B cell (primary cell): ENCODE results near the gene FAM120AOS. TPM values are rescaled to one million over a fixed set of nuclear protein-coding genes. Genes with fewer than 3 reads are reported as not detected.

ENCODE experiments used
- ATAC-seq: fragments of 200-7000 bp; cut with Tn5 transposase; one replicate; pipeline ENCODE4 v1.10.0; 2021; ENCODE audit warnings: low read depth, mild to moderate bottlenecking, moderate number of reproducible peaks, moderate library complexity
- CTCF ChIA-PET: fragments of 350-600 bp; sonication (Branson Sonifier 250); formaldehyde crosslinking; loops from one replicate; lab custom pipeline; 2021; ENCODE audit warnings: antibody characterized with exemption, inconsistent platforms; lab: Charles Lee
- POLR2A ChIA-PET: fragments of 350-600 bp; sonication (Branson Sonifier 250); formaldehyde crosslinking; loops from one replicate; lab custom pipeline; 2021; ENCODE audit warnings: antibody characterized with exemption; lab: Charles Lee
- DNase-seq: peaks from one replicate; pipeline ENCODE4 v3.0.0; 2013
- H2AFZ ChIP-seq: 2 replicates; pipeline ENCODE4 v1.6.1; 2012; ENCODE audit warnings: mild to moderate bottlenecking, low read depth, low read length; ENCODE audit not compliant: insufficient read depth, poor library complexity, severe bottlenecking
- H3K27ac ChIP-seq, 2 donors: 1 replicate in 1 of 2; 2 replicates in 1 of 2; pipeline ENCODE4 v1.5.1; 2012 to 2013; ENCODE audit warnings: low read length in 2 of 2, mild to moderate bottlenecking in 2 of 2, moderate library complexity in 1 of 2
- H3K27me3 ChIP-seq, 4 experiments: fragments of 200-600 bp in 1 of 4; sonication (generic) in 1 of 4; replicated peaks in 1 of 4; 1 replicate in 2 of 4; 2 replicates in 2 of 4; pipeline versions ENCODE4 v1.6.1 to v1.7.0; 2013 to 2016; ENCODE audit warnings: low read length in 3 of 4, mild to moderate bottlenecking in 2 of 4, mixed read lengths in 1 of 4, moderate library complexity in 1 of 4; ENCODE audit not compliant: insufficient read depth in 4 of 4, control insufficient read depth in 3 of 4; ENCODE audit errors: control extremely low read depth in 1 of 4
- H3K36me3 ChIP-seq, 2 experiments: replicated peaks in 1 of 2; 1 replicate in 1 of 2; 2 replicates in 1 of 2; pipeline versions ENCODE4 v1.6.1 to v1.7.1; 2013; ENCODE audit warnings: low read length in 1 of 2; ENCODE audit not compliant: insufficient read depth in 2 of 2, control insufficient read depth in 1 of 2; ENCODE audit errors: control extremely low read depth in 1 of 2, extremely low read depth in 1 of 2
- H3K4me1 ChIP-seq, 2 donors: fragments of 200-600 bp in 1 of 2; sonication (generic) in 1 of 2; 1 replicate in 1 of 2; 2 replicates in 1 of 2; pipeline versions ENCODE4 v1.5.1 to v1.6.1; 2013 to 2017; ENCODE audit warnings: low read length in 2 of 2; ENCODE audit not compliant: control insufficient read depth in 2 of 2, insufficient read depth in 2 of 2
- H3K4me2 ChIP-seq: replicated peaks from 2 replicates; pipeline ENCODE3; 2012; ENCODE audit warnings: mild to moderate bottlenecking, low read depth, low read length; ENCODE audit not compliant: poor library complexity, severe bottlenecking
- H3K4me3 ChIP-seq, 5 experiments: fragments of 200-600 bp in 1 of 5; sonication (generic) in 1 of 5; 1 replicate in 3 of 5; 2 replicates in 2 of 5; pipeline versions ENCODE4 v1.5.1 to v1.7.0; 2011 to 2016; ENCODE audit warnings: low read length in 4 of 5, mild to moderate bottlenecking in 4 of 5, low read depth in 2 of 5, control low read depth in 1 of 5, moderate library complexity in 1 of 5; ENCODE audit not compliant: insufficient read depth in 1 of 5; ENCODE audit errors: control extremely low read depth in 1 of 5, extremely low read depth in 1 of 5
- H3K79me2 ChIP-seq: fragments of 200-600 bp; sonication (generic); one replicate; pipeline ENCODE4 v1.6.0; 2016; ENCODE audit warnings: low read length; ENCODE audit not compliant: control insufficient read depth, insufficient read depth
- H3K9ac ChIP-seq: fragments of 200-600 bp; sonication (generic); 2 replicates; pipeline ENCODE4 v1.6.1; 2017; ENCODE audit warnings: mild to moderate bottlenecking, low read length, moderate library complexity
- H3K9me3 ChIP-seq, 3 donors: one replicate each; pipeline versions ENCODE4 v1.6.1 to v1.7.1; 2013; ENCODE audit warnings: low read length in 2 of 3; ENCODE audit not compliant: control insufficient read depth in 2 of 3, insufficient read depth in 1 of 3; ENCODE audit errors: control extremely low read depth in 1 of 3
- H4K20me1 ChIP-seq: 2 replicates; pipeline ENCODE4 v1.6.0; 2012; ENCODE audit warnings: mild to moderate bottlenecking, low read length; ENCODE audit not compliant: insufficient read depth, control insufficient read depth, poor library complexity, severe bottlenecking
- H3K27ac Mint-ChIP-seq: one replicate; pipeline ENCODE4 v1.8.0; 2021; ENCODE audit warnings: mixed read lengths
- H3K27me3 Mint-ChIP-seq: one replicate; pipeline ENCODE4 v1.8.0; 2021; ENCODE audit warnings: mixed read lengths
- H3K4me1 Mint-ChIP-seq: one replicate; pipeline ENCODE4 v1.8.0; 2021; ENCODE audit warnings: mixed read lengths
- H3K4me3 Mint-ChIP-seq: one replicate; pipeline ENCODE4 v1.8.0; 2021; ENCODE audit warnings: mixed read lengths
- H3K9me3 Mint-ChIP-seq: one replicate; pipeline ENCODE4 v1.8.0; 2022; ENCODE audit warnings: mixed read lengths; ENCODE audit not compliant: insufficient read depth
- EZH2 ChIP-seq: IDR thresholded peaks from 2 replicates; pipeline ENCODE4 v1.6.1; 2012; ENCODE audit warnings: borderline replicate concordance, low read depth, mild to moderate bottlenecking, moderate library complexity, low read length; ENCODE audit not compliant: insufficient read depth, poor library complexity, severe bottlenecking
- WGBS: methylation state at CpG from one replicate; pipeline ENCODE4 v1.1.5; 2013; ENCODE audit warnings: missing lambda C conversion rate; ENCODE audit not compliant: insufficient coverage; 5-methylcytosine and 5-hydroxymethylcytosine counted together
- intact Hi-C: fragments of 100-400 bp; cut with micrococcal nuclease; formaldehyde crosslinking; loops from one replicate; pipeline ENCODE4 v1.10.0; 2022
- polyA plus RNA-seq: library from polyadenylated mRNA; depleted of rRNA; stranded (reverse); fragments of >200 nt; gene quantifications from 2 replicates; pipeline ENCODE4 v1.2.3, GENCODE V29; 2012
- total RNA-seq, 2 donors: library from RNA; stranded (reverse); fragments of 120-200 nt in 1 of 2; gene quantifications; 1 replicate in 1 of 2; 2 replicates in 1 of 2; pipeline versions ENCODE4 v1.2.3 to v1.2.4, GENCODE V29; 2013 to 2022
- TF ChIP-seq, protein P1 (sequence below): fragments of 200-600 bp; IDR thresholded peaks from one replicate; pipeline ENCODE4 v1.8.0; 2022; ENCODE audit warnings: antibody characterized with exemption, mild to moderate bottlenecking

FAM120AOS gene
- total and polyA plus RNA-seq, 2 donors (not counting 1 experiment from before 2014, with no cell fraction given) = 36.0 to 47.8 TPM

DNA sequence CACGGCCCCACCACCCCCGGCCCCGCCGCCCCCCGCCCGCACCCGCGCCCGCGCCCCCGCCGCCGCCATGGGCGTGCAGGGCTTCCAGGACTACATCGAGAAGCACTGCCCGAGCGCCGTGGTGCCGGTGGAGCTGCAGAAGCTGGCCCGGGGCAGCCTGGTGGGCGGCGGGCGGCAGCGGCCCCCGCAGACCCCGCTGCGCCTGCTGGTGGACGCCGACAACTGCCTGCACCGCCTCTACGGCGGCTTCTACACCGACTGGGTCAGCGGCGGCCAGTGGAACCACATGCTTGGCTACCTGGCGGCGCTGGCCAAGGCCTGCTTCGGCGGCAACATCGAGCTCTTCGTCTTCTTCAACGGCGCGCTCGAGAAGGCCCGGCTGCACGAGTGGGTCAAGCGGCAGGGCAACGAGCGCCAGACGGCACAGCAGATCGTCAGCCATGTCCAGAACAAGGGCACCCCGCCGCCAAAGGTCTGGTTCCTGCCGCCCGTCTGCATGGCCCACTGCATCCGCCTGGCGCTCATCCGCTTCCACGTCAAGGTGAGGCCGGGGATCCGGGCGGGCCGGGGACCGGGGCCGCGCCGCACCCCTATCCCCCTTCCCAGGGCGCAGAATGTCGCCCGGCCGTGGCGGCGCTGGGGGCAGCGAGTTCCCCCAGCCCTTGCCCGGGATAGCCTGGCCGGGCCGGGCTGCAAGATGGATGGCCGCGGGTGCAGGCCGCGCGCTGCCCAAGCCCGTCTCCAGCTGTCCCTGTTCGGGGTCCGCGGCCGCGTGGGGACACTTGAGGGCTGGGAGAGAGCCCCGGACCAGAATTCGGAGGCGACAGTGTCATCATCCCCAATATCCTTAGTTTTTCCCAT is 1.3 kb downstream of the FAM120AOS start:
- intact Hi-C loops = loop anchor here (1.0 to 10.0 kb wide), 7 partner anchors 53 to 1335 kb away; partner anchors contain the start of genes IPPK and SPTLC1
- H3K4me1 ChIP-seq = peaks cover 20 to 29% of the 10 kb centered on the region in 2 donors
- POLR2A ChIA-PET = interaction anchor here (1.2 to 4.4 kb wide), 2 partner anchors 12 to 115 kb away, joined by 3 to 24 read pairs; no protein-coding TSS in a partner anchor

More for the DNA sequence above, 1.3 kb downstream of the FAM120AOS start:
- ATAC-seq (peak; percentile 7), DNase-seq (peak; percentile 64)
- Histone ChIP-seq H3K36me3 (peaks cover 2 to 16% of the 10 kb centered on the region in 2 experiments), H3K4me3 (peak overlapping the region; percentile 73 to 96 (median 84)), H3K4me2 (peak overlapping the region; percentile 92), H4K20me1 (no peaks in the 10 kb centered on the region), H3K9ac (peak overlapping the region; percentile 89), H3K9me3 (no peaks in the 10 kb centered on the region), H2AFZ (peak overlapping the region; percentile 76), H3K27me3 (no peaks in the 10 kb centered on the region), H3K79me2 (peaks cover 57% of the 10 kb centered on the region), H3K27ac (peak overlapping the region; percentile 67 to 79)
- WGBS = under 1% methylated on average over 92 of the region's 92 CpGs
- peak overlapping the region; percentile 97 for H3K27ac Mint-ChIP-seq
- TF ChIP-seq, protein P1, sequence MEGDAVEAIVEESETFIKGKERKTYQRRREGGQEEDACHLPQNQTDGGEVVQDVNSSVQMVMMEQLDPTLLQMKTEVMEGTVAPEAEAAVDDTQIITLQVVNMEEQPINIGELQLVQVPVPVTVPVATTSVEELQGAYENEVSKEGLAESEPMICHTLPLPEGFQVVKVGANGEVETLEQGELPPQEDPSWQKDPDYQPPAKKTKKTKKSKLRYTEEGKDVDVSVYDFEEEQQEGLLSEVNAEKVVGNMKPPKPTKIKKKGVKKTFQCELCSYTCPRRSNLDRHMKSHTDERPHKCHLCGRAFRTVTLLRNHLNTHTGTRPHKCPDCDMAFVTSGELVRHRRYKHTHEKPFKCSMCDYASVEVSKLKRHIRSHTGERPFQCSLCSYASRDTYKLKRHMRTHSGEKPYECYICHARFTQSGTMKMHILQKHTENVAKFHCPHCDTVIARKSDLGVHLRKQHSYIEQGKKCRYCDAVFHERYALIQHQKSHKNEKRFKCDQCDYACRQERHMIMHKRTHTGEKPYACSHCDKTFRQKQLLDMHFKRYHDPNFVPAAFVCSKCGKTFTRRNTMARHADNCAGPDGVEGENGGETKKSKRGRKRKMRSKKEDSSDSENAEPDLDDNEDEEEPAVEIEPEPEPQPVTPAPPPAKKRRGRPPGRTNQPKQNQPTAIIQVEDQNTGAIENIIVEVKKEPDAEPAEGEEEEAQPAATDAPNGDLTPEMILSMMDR = no peak
- no peak for TF ChIP-seq EZH2
- CTCF ChIA-PET = interaction anchor here (0.5 to 1.0 kb wide), 3 partner anchors 12 to 114 kb away, joined by 6 to 8 read pairs (median 6); no protein-coding TSS in a partner anchor
- peaks cover 40% of the 10 kb centered on the region for H3K4me1 Mint-ChIP-seq
- no peaks in the 10 kb centered on the region for H3K27me3 Mint-ChIP-seq
- H3K4me3 Mint-ChIP-seq = peak overlapping the region; percentile 93
- H3K9me3 Mint-ChIP-seq = no peaks in the 10 kb centered on the region
